Middle frontal gyrus (tissue), 1 donor: ENCODE results near the gene APEH.
A peak's percentile ranks its signal among the peaks of the same experiment; 100 is the strongest.

Experiments used
- DNase-seq: peaks from one replicate; pipeline ENCODE4 v3.0.0-alpha.2; 2015; ENCODE audit warnings: low spot score; ENCODE audit errors: extremely low spot score

Gene APEH

DNA sequence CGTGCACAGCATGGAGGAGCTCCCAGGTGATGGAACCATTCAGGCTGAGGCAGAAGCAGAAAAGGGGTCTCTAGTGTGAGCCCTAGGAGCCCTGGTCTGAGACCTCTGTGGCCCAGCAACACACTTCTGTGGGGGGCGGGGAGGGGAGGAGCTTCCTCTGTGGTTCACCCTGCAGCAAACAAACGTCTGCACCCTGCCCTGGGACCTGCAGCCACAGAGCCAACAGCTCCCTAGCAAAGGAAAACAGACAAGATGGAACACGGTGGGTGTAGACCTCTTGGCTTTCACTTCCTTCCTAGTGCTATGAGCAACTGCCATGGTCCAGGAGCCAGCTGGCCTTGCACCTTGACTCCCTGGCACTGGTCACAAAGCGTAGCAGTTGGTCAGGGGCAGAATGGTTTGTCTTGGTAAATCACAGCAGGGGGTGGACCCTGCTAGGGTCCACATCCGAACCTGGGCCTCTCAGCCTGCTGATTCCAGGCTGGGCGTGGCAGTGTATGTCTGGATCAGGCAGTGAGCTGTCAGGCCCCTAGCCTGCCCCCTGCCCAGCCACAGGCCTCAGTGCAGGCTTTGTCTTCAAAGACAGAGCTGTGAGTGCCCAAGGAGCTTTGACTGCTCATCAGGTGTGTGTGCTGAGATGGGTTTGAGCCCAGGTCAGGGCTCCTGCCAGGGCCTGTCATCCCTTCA, 38.6 kb downstream of the APEH start:
- no peak for DNase-seq

DNA sequence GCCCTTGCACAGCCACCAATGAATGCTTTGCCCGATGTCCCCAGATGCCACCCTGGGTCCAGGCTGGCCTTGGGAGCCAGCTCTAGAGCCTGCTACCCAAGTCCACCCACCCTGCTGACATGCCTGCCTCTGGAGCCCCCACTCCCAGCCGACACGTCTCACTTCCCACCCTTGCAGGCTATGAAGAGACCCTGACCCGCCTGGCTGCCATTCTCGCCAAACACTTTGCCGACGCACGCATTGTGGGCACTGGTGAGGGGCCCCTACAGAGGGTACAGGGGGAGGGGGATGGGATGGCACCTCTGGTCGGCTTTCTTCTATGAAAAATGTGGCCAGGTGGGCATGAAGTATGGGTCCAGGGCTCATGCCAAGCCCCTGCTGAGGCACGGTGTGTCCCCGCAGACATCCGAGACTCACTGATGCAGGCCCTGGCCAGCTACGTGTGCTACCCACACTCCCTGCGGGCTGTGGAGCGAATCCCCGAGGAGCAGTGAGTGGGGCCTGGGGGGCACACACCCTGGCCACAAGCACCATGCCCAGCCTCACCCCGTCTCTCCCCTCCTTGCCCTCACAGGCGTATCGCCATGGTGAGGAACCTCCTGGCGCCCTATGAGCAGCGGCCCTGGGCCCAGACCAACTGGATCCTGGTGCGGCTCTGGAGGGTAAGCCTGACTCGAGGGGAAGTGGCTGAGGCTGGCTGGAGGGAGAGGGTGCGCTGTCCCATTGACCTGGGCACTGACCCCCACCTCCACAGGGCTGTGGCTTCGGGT, 39.4 kb downstream of the APEH start:
- DNase-seq = no peak

DNA sequence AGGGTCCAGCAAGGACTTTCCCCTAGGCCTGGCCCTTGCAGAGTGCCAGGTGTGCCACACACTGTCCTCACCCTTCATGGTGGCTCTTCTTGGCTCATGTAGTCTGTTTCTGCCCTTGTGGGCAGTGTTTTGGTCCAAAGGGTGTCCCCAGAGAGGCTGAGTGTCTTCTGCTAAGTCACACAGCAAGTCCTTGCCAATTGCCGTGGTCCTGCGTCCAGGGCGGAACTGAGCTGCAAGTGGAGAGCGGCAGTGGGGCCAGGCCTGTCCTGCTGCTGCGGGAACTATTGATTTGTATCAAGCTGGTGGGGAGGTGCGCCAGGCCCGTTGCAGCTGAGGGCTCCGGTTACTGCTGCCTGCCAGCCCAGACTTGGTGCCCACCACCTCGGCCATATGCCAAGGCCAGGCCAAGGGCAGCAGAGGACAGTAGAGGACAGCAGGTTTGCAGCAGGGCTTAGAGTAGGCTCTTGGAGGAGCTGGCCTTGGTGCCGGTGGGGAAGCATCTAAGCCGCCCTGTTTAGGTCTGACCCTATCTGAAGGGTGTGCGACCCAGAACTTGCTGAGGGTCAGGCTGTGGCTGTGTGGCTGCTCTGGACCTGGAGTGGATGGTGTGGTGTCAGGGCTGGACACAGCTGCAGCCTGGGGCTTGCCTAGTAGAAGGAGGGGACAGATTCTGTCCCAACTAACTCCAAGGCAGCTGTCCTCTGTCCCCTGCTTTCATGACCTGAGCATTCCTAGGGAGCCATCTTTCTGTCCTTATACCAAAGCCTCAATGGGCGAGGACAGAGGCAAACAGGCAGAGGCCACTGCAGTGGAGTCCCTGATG, 40.8 kb downstream of the APEH start:
- no peak for DNase-seq

DNA sequence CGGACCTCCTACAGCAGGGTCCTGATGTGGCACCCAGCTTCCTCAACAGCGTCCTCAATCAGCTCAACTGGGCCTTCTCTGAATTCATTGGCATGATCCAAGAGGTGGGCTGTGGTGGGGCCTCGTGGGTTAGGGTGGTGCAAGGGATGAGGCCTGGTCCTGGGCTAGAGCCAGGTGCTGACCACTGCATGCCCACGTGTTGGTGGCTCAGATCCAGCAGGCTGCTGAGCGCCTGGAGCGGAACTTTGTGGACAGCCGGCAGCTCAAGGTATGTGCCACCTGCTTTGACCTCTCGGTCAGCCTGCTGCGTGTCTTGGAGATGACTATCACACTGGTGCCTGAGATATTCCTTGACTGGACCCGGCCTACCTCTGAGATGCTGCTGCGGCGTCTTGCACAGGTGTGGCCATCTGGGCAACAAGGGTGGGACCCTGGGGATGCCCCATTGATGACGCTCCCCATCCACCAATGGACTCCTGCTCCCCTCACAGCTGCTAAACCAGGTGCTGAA, 41.5 kb downstream of the APEH start:
- DNase-seq = no peak

DNA sequence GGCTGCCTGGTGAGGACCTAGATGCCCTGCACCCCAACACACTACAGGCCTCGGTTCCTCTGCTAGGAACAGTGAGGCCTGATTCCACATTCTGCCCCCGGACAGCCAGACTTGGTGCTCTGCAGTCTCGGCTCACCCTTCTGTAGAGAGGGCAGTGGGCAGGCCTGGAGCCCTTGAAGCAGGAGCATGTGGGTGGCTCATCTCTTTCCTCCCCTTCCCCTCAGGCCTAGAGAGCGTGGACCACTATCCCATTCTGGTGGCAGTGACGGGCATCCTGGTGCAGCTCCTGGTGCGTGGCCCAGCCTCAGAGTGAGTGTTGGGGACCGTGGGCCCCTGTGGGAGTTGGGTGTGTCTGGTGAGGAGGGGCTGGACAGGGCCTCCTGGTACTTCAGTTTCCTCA, 42.0 kb downstream of the APEH start:
- DNase-seq = no peak

DNA sequence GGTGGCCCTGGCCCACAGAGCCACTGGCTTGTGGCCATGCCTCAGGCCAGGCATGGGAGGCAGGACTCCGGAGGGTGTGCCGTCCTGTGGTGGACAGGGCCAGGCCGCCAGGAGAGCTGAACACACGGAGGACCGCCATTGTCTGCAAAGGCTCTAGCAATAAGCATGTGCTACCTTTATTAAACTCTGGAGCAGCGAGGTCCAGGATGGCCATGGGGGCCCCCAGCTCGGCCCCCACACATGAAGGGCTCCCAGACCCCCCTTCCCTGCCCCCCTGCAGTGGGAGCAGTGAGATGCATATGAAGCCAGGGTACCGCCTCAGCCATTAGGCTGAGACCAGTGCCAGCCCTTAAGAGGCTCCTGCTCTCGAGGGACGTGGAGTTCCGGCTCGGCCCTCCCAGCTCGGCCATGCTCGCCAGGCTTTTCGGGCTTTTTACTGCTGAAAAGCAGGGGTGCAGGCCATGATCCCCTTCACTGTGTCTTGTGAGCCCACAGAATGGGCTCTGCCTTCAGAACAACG, 42.6 kb downstream of the APEH start:
- no peak for DNase-seq

DNA sequence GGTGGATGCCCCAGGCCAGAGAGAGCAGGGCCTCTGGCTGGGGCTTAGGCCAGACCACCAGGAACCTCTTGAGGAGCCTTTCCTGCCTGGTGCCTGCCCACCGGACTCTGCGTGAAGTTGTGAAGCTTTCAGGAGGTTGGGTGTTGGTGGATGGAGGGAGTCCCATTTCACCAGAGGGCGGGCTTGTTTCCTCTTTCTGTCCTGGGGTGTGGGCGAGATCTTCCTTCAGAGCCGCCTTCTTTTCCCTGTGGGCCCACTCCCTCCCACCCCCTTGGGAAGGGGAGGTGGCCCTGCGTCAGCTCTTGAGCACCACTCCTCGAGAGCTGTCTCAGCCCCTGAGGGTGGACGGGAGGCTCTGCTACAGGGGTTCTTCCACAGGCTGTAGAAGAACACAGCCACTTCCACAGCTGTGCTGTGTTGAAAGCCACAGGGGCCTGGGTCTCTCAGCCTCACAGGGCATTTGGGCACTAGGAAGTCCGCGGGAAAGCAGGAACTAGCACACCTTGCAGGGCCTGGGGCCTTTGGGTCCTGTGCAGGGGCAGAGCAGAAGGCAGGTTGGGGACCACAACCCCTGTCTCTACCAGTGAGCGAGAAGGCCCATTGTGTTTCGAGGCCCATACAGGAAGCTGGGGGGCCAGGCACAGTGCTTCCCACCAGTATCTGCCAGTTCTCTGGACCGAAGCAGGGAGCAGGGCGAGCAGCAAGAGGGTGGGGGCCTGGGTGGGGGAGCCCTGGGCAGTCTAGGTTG, 43.2 kb downstream of the APEH start:
- DNase-seq = no peak

DNA sequence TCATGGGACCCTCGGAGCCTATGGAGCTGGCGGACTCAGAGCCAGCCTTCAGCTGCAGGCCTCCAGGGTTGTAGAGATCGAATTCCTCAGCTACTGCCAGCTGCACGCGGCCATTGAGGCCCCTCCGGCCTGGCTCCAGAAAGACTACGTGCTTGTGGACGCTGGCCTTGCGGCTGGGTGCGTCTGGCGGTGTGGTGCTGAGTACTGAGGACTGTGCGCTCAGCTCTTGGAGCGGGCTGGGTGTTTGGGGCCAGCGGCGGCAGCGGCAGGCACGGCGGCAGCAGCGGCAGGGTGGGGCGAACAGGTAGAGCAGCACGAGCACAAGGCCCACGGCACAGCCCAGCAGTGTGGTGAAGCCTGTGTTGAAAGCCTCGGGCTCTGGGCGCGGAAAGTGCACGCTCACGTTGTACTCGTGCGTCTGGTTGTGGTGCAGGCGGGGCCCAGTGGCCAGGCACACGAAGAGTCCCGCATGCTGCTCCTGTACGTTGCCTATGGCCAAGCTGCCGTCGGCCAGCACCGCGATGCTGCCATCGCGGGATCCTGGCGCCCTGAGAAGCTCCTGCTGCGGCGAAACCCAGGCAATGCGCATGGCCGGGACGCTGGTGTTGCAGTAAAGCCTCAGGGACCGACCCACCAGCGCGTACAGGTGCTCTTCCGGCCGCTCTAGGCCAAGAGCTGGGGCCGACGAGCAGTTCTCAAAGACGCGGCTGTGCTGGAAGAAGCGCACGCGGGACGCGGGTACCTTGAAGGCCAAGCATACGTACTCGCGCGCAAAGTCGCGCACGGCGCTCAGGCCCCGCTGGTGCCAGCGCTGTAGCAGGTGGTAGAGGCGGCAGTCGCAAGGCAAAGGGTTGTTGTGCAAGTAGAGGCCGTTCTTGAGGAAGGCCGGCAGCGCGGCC, 44.1 kb downstream of the APEH start:
- DNase-seq = no peak

DNA sequence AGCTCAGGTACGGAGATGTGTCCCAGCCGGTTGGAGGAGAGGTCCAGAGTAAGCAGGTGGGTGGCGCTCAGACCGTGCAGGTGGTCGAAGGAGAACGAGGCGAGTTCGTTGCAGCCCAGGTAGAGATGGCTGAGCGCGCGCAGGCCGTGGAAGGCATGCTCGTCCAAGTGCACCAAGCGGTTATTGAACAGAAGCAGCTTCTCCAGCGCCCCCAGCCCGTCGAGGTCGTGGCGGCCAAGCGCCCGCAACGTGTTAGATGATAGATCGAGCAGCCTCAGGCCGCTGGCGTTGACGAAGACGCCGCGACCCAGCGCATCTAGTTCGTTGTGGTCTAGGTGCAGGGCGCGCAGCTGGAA, 44.7 kb downstream of the APEH start:
- no peak for DNase-seq

DNA sequence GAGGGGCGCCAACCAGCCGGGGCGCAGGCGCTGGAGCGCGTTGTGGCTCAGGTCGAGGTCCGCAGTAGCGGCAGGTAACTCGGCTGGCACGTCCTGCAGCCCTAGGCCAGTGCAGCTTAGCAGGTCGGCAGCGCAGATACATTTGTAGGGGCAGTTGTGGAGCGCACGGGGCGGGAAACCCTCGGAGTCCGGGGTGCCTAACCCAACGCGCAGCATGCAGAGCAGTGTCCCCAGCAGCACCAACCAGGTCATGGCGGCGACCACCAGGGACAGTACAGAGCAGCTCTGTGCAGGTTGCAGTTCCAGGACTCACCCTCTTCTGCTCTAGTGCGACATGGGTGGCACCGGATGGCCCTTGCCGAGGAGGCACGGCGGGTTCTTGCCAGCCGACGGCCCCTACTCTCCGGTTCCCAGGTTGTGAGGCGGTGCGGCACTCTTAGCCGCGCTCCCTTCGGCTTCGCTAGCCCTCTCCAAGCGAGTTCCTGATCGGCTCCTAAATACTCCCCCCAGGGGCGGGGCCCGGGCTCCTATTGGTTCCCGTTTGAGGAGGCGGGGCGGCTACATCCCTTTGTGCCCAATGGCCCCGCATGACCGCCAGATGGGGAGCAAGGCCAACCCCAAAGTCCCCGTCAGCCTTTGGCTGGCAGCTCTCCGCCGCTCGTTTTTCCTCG, 45.2 kb downstream of the APEH start, which contains the start of gene AMIGO3:
Gene AMIGO3 (minus strand): TSS at position 471 of the 671 bp plus-strand sequence. CDS start 219 bp downstream, at position 252.
- peak; percentile 87 for DNase-seq

DNA sequence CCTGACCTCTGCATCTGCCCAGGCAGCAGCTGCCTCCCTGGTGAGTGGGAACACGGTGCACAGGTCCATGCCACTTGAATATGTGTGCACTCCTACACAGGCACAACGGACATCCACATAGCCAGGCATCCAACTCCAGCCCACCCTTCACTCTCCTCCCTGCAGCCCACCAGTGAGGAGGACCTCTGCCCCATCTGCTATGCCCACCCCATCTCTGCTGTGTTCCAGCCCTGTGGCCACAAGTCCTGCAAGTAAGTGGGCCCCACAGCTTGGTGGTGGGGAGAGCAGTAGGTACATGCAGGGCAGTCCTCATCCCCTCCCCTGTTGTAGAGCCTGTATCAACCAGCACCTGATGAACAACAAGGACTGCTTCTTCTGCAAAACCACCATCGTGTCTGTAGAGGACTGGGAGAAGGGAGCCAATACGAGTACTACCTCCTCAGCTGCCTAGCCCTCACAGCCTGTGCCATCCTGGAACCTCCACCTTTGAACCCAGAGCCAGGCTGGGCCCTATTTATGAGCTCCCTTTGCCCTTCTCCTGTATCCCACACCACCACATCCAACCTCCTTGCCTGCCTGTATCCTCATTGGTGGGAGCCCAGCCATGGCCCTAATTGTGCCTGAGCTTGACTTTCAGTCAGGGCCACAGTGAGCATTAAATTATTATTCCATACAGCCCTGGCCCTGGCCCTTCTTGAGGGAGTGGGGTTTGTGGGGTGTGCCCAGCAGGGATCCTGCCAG, 46.9 kb downstream of the APEH start:
- DNase-seq = no peak

DNA sequence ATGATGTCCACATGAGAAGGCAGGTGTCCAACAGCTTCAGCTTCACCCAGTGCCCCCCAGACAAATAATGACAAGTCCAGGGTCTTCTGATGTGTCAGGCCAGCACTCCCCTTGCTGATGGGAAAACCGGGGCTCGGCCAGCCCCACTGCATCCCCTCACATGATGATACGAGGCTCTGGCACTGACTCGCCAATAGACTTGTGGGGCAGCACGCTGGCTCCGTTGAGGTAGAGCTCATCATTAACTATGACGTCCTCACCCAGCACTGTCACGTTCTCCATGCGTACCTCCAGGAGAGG, 47.4 kb downstream of the APEH start:
- no peak for DNase-seq

DNA sequence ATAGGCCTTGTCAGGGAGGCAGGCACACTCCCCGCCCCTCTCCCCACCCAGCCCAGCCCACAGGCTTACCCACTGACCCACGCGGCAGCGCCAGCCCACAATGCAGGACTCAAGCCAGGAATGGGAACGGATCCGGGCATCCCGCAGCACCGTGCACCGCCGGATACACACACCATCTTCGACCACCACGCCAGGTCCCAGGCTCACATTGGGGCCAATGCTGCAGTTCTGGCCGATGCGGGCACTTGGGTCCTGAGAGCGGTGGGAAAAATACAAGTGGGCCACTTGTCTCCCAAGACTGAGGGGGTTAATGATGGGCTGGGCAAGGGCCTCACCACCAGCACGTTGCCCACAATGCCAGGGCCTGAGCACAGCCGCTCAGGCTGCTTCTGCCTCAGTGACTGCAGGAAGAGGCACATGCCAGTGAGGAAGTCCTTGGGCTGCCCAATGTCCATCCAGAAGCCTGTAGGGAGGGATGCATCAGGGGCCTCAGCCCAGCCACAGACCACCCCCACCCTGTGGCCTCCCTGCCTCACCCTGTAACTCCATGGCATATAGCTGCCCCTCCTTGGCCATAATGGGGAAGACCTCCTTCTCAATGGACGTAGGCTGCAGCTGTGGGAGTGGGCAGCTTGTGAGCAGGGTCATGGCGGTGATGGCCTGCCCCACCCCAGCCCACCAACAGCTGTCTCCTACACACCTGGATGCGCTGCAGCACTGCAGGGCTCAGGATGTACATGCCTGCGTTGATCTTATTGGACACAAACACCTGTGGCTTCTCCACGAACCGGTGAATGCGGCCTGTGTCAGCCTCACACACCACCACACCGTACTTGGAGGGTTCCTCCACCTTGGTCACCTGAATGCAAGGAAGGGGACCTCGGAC, 48.0 kb downstream of the APEH start:
- no peak for DNase-seq

DNA sequence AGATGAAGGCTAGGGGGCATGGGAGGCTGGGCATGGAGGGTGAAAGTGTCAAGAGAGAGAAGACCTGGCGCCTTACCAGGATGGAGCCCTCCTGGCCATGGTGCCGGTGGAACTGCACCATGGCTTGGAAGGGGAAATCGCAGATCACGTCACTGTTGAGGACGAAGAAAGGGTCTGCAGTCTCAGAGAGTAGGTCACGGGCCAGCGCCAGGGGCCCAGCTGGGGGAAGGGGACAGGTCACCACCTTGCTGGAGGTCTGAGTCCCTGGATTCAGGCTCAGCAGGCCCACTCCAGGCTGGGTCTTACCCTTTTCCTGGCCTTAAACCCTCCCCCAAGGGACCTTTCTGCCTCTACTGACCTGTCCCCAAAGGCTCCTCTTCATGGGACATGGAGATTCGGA, 48.7 kb downstream of the APEH start:
- no peak for DNase-seq

DNA sequence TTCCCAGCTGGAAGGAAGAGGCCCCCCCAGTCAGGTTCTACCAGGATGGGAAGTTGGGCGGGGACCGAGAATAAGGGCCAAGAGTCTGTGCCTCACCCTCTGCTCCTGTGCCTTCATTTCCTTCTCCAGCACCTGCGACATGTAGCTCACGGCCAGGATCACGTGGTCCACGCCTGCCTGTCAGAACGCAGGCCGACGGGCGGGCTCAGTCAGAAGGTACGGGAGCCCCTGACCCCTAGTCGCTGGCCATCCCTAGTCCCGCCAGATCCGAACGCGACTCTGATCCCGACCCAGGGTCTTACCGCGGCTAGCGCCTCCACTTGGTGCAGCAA, 49.1 kb downstream of the APEH start:
- DNase-seq = no peak

DNA sequence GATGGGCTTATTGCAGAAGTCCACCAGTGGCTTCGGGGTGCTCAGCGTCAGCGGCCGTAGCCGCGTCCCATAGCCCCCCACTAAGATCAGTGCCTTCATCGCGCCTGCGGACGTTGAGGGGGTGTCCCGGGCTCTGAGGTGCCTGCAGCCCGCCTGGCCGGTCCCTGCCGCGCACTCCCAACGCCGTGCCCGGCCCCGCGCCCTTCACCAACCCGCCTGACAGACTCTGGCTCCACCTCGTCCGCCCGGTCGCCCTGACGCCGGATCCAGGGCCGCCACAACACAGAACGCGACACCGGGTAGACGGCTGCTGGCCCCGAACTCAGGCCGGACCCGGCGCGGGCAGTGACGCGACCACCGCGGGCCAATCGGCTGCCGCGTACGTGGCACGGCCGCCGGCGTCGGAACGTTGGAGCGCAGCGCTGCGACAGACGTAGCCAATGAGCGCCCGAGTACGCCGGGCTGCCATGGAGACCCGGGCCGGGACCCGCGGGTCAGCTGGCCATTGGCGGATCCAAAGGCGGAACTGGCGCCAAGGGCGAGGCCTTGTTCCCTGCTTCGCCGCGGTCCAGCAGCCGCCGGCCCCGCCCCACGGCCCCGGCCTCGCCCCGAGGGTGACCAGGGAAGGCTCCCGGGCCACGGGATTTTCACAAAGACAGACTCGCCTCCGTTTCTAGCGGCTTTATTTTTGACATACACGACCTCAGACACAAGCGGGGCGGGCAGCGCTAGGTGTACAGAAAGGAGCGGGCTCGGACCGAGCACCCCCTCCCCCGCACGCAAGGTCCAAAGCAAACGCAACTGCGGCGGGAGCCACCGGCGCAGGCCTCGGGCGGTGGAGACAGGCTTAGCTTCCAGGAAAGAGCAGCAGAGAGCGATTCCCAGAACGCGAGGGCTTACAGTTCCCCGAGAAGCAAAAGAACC, 49.7 kb downstream of the APEH start, which contains the start of gene GMPPB:
Gene GMPPB (minus strand): TSS at position 324 of the 924 bp plus-strand sequence. CDS start 225 bp downstream, at position 99.
- peak; percentile 97 for DNase-seq

DNA sequence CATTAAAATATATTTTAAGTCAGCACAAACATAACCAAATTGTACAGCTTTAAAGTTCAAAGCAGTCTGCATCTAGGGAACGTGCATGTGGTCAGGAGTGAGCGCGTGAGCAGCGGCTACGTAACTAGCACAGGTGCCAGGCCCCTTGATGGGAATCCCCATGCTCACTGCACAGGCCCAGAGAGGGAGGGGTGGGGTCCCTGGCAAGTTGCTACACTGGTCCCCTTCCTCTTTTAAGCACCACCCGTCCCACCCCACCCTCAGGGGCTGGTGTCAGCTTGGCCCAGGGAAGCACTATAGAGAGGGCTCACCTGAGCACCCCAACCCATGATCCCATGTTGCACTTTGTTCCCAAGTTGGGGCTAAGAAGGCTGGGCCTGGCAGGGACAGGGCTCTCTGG, 50.4 kb downstream of the APEH start:
- no peak for DNase-seq
